Left renal cortex interstitium (tissue), 4 donors: ENCODE data around the gene RAB36. TPM values are rescaled to one million over a fixed set of nuclear protein-coding genes. Genes with fewer than 3 reads are reported as not detected.

Experiments
- DNase-seq, 4 donors: peaks; one replicate each; pipeline ENCODE4 v3.0.0-alpha.2; 2013; ENCODE audit warnings: low read depth in 4 of 4, low spot score in 2 of 4, missing footprints in 1 of 4
- polyA plus RNA-seq, 4 donors: library from polyadenylated mRNA; unstranded; fragments of 120-200 nt; gene quantifications; one replicate each; pipeline ENCODE4 v1.2.1, GENCODE V29; 2013; ENCODE audit not compliant: insufficient read length in 4 of 4

RAB36 gene
- polyA plus RNA-seq, 4 donors: 14.0 to 21.0 (median 16.3) TPM

DNA sequence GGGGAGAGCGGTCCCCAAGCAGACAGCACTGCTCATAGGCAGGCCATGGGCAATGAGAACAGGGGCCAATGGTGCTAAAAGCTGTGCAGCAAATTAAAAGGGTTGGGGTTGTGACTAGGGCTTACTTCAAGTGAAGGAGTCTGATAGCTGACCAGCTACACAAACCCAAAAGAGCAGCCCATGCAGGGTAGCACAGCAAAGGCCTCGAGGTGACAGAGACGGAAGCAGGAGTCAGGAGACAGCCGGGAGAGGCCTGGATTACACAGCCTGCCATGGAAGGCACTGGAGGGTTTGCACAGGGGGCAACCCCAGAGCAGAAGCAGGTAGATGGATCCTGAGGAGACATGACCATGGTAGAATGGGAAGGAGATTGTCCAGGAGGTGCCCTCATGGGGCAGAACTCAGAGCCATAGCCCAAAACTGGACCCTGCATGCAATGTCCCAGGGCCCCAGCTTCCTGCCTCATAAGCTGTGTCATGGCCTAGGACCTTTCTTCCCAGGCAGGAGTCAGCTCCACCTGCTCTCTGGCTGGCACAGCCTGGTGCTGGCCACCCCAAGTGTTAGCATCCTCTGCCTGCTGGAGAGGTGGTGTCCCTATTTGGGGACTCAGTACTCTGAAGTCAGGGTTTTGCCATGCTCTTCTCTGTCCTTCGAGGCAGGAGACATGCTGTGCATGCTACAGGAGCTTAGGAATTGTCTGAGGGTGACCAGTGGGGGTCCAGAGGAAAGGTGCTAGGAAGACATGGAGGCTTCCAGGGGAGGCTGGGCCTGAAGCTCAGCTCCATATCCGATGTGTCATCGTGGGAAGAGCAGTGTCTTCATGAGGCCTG is 36.8 kb upstream of the RAB36 start:
- DNase-seq: no peak

DNA sequence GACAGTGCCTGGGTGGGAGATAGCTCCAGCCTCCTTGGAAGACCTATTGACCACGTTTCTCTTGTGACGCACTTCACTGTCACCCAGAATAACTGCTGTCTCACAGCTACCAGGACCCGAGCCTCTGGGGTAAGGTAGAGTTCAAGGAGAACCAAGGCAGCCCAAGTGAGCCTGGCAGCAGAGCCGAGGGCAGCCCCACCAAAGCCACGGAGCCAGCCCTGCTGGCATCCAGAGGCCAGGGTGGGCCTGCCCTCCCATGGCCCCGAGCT is 36.3 kb upstream of the RAB36 start:
- DNase-seq: no peak

DNA sequence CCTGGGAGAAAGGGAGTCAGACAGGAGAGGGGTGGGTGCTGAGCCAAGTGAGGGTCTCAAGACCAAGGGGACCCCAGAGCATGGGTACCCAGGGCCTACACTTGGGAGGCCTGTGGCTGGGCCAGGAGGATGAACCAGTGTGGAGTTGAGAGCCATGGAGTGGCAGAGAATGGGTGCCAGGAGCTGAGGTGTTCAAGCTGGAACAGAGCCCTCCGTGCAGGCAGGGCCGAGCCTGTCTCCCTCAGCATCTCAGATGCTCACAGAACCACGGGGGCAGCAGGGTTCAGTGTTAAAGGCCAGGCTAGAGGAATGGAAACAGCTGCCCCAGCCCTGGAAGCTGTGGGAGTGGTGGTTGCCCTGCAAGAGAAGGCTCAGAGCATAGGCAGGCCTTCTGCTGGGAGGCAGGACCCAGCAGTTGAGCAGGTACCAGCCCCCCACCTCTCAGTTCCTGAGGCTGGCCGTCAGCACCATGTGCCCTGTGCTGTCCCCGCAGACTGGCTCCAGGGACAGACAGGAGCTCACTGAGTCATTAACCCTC is 35.8 kb upstream of the RAB36 start:
- DNase-seq: no peak

GRCh38 chr22:23110190-23110921 is 34.9 kb upstream of the RAB36 start:
- DNase-seq: no peak

DNA sequence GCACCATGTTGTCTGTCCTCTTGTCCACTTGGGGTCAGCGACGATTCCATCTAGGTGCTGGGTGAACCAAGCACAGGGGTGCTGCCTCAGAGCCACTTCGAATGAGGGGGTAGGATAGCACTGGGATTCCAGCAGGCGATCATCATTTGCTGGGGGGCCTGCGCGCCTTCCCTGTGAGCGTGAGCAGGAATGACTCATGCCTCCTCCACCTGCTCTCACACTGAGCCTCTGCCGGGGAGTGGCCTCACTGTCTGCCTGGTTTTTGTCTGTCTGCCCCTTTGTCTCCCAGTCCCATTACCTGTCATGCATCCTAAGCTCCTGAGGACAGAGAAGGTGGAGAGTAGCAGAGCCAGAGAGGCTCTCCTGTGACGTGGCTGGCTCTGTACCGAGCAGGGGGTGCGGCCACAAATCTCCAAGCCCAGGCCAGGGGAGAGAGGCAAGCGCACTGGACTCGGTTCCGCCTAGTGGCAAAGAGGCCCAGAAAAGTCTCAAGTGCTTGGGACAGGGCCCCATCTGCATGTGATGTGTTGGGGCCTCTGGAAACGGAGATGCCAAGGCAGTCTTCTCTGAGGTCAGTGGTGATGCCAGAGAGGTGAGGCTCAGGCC is 34.3 kb upstream of the RAB36 start:
- DNase-seq: no peak

GRCh38 chr22:23112472-23113012 is 32.7 kb upstream of the RAB36 start:
- DNase-seq: no peak

DNA sequence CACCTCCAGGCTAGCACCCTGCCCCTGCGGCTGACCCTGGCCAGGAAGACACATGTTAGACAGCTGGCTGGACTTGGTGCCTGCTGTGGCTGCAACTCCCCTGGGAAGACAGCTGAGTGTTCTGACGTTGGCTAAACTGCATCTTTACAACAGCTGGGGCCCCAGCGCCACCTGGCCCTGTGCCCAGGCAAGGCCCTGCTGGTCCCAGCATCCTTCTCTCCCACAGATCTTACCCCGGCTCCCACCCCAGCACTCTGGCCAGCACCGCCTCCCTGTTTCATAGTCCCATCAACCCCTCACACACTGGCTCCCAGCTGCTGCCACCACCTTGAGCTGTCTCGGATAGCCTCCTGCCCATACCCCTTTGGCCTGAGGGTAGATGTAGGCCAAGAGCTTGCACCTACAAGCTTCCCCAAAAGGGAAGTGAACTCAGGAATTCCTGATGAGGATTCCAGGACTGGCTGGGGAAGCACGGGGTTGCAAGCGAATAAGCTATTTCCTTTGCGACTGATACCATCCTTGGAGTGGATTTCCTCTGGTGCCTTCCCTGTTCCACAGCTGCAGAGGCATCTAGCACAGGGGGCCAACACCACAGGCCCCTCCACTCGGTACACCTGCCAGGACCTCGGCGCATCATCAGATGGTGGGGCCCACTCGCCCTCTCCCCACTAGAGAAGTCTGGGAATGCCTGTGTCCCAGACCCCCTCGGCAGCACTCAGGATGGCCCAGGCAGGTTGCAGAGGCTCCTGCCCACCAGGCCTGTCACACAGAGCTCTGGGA is 32.0 kb upstream of the RAB36 start:
- DNase-seq: no peak

DNA sequence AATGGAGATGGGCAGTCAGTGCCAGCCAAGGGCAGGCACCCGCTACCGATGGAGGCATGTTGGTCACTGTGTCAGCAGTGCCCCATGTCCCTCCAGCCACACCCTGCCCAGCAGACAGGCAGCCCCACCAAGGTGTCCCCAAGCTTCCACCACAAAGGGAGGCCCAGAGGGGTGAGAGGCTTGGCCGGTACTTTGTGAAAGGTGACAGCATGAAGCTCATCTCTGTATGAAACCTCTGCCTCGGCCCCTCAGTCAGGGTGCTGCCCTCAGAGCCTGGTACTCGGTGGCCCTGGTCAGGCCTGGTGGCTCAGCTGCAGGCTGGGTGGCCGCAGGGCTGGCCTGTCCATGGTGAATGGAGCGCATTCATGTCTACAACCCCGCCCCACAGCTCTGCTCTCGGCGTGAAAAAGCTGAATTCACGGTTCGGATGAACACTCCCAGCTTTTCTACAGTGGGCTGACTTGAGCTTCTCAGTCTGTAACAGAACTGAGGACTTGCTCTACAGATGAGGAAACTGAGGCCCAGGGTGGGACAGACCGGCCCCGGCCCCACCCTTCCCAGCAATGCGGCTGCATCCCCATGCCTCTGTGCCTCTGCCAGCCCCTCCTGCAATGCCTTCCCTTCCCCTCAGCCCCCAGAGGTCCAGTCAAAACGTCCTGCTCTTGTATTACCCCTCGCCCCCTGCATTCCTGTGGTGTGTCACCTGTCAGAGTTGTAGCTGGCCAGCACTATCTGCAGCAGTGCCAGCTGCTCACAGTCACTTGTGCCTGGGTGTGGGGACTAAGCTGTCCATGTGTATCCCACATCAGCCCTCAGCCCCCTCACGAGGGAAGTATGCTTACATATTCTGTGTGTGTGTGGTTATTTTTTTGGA is 31.2 kb upstream of the RAB36 start:
- DNase-seq: no peak

- no peak for DNase-seq
Measured at GRCh38 chr22:23114721-23115020, 30.6 kb upstream of the RAB36 start.

DNA sequence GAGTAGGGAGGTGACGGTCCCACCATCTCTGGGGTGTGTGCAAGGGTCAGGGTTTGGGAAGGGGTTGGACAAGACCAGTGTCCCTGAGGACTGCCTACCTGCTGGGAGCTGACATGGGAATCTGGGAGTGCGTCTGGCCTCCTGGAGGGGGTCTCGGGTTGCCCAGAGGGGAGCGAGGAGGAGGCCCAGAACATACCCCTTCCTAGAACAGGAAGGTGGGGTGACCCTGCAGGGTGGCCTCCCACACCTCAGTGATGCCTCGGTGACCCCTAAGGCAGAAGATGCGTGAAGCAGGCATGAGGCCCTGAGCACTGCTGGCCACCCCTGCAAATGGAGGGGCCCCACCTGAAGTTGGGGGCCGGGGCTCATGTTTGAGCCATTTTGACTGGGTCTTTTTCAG is 29.9 kb upstream of the RAB36 start:
- no peak for DNase-seq

DNA sequence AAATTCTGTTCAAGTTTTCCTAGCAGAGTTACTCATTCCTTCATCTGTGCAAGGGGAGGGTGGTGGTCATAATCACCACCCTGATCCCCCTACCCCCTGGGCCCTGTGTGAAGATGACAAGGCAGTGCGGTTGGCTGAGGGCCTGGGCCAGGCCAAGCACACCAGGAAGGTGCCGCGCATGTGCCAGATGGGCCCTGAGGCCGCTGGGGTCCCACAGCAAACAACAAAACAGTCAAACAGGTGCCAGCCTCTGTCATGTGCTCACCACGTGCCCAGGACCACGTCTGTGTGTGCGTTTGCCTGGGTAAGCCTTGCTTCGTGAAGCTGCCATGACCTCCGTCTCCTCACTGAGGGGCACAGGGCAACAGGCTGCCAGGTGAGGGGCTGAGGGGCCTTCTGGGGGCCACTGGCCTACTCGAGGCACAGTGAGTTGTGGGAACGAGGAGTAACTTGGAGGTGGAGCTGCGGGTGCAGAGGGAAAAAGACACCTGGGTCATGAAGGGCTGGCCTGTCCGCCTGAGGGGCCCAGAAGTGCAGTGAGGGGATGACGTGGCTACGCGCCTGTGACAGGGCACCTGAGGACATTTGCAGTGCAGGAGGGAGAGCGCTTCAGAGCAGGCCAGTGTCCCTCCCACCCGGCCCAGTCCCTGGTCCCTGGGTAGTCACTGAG is 29.3 kb upstream of the RAB36 start:
- DNase-seq: no peak

DNA sequence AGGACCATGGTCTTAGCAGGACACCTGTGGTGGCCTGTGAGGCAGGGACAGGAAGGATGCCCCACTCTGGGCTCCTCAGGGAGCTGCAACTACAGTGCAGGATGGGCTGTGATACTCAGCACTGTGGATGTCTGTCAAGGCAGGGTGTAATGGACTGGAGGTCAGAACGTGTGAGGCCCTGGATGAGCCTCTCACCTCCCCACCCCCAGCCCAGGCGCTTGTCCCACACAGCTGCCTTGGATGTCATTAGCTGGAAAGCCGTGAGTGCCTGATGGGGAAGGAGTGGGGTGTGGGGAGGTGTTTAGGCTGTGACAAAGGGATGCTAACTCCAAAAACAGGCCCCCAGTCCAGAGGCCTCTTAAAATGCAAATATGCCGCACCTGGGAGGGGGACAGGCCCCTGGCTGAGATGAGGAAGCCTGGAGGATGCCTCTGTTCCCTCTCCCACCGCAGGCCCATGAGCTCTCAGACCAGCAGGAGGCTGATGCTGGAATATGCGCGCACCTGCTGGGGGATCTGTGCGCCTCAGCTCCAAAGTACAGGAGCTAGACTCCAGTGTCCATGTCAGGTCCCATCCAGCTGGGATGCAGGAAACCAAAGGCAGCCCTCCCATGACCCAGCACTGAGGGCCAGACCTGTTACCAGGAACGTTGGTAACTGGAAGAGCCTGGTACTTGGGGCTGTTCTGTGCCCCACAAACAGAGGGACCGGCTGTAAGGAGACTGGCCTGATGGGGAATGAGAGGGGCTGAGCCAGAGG is 28.6 kb upstream of the RAB36 start:
- no peak for DNase-seq

- DNase-seq: no peak
Measured at GRCh38 chr22:23117275-23117674, 28.0 kb upstream of the RAB36 start.

DNA sequence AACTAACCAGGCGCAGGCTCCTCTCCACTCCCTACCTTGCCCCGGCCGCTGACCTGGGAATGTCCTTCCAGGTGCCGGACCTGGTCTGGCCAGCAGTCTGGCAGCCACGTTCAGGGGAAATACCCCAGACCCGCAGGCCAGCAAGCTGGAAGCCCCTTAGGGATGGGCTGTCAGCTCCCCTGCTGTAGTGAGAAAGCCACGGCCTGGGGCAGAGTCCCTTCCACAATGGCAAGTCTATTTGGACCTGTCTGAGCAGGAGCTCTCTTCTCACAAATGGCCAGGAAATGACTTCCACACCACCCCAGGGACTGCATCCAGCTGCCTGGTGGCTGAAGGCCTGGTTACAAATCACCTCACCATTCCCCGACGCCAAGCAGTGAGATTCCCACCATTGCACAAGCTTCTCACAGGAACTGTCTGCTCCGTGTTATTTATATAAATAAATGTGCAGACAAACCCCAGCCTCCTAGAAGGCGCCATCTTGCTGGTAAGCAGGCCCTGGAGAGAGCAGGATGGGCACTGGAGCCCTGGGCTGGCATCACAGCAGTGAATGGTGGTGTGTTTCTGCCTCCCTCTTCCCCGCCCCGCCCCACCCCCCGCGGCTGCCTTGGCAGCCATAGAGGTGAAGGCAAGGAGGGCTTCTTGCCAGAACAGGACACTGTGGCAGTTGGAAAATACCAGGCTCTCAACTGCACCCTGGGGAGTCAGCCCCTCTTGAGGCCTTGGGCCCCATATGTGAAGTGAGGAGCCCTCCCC is 27.2 kb upstream of the RAB36 start:
- DNase-seq: no peak

GRCh38 chr22:23118647-23119493 is 26.4 kb upstream of the RAB36 start:
- DNase-seq: no peak

- DNase-seq: no peak
Measured at GRCh38 chr22:23119494-23120414, 25.5 kb upstream of the RAB36 start.
